NCI-H524 (cell line): ENCODE results near the gene LRRC61.

Experiments used
- DNase-seq, 2 experiments: peaks; one replicate each; lab custom pipeline; 2025; lab: John Stamatoyannopoulos, UW

Gene LRRC61

DNA sequence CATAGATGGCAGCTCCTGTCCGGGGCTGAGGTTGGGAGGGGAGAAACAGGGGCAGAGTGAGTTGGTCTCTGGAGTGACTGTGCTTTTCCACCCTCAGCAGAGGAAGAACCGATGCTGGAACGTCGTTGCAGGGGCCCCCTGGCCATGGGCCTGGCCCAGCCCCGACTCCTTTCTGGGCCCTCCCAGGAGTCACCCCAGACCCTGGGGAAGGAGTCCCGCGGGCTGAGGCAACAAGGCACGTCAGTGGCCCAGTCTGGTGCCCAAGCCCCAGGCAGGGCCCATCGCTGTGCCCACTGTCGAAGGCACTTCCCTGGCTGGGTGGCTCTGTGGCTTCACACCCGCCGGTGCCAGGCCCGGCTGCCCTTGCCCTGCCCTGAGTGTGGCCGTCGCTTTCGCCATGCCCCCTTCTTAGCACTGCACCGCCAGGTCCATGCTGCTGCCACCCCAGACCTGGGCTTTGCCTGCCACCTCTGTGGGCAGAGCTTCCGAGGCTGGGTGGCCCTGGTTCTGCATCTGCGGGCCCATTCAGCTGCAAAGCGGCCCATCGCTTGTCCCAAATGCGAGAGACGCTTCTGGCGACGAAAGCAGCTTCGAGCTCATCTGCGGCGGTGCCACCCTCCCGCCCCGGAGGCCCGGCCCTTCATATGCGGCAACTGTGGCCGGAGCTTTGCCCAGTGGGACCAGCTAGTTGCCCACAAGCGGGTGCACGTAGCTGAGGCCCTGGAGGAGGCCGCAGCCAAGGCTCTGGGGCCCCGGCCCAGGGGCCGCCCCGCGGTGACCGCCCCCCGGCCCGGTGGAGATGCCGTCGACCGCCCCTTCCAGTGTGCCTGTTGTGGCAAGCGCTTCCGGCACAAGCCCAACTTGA, 48.2 kb downstream of the LRRC61 start:
- no peak for DNase-seq

DNA sequence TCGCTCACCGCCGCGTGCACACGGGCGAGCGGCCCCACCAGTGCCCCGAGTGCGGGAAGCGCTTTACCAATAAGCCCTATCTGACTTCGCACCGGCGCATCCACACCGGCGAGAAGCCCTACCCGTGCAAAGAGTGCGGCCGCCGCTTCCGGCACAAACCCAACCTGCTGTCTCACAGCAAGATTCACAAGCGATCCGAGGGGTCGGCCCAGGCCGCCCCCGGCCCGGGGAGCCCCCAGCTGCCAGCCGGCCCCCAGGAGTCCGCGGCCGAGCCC, 48.8 kb downstream of the LRRC61 start:
- no peak for DNase-seq

GRCh38 chr7:150372271-150373048, 49.3 kb downstream of the LRRC61 start:
- no peak for DNase-seq

GRCh38 chr7:150373049-150373801, 50.1 kb downstream of the LRRC61 start:
- DNase-seq: no peak

GRCh38 chr7:150374026-150374425, 50.9 kb downstream of the LRRC61 start:
- no peak for DNase-seq

DNA sequence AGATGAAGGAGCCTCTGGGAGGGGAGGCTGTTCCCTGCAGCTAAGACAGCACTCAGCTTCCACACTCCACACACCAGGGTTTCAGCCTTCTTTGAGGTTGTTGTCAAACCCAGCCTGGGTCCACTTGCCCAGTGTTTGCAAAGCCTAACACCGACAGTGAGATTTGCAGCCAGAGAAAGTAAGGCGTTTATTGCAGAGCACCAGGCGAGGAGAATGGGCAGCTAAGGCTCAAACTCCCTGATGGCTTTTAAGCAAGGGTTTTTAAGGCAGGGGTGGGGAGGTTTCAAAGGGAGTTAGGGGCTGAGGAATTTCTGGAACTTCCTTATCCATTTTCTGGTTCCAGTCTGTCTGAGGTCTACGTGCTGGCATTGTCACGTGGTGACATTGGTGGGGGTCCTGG, 51.3 kb downstream of the LRRC61 start:
- no peak for DNase-seq

- DNase-seq: no peak
These were observed 52.7 kb downstream of the LRRC61 start for GRCh38 chr7:150375662-150376521.

DNA sequence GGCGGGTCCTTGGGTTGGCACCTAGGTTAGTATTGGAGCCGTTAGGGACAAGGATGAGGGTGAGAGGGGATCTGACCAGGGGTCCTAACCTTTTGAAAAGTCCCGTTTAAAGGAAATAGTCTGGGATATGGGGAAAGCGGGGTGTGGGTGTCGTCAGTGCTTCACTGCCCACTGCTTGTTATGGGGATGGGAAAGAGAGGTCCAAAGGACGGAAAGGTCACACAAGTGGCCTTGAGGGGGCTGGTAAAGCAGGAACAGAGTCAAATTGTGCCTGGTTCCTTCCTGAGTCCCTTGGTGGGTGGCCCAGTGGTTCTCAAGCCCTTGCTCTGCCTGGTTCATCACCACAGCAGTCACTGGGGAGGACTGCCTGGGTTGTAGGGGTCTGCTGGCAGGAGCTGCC, 53.4 kb downstream of the LRRC61 start:
- DNase-seq: no peak

DNA sequence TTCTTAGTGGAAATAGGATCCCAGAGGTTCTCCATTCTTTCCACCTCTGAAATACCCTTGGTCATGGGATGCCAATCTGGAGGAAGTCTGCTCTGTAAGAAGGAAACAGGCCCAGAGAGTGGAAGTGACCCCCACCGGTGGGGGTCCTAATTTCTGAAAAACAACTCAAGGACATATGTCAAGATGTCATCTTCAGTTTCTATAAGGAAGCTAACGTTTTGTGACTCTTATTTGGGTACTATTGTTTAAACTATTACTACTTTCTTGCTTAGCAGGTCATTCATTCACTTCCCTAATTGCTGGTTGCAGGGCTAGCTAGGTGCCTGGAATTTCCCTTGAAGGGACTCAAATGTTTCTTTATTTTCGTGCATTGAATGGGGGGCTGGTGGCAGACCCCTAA, 54.0 kb downstream of the LRRC61 start:
- no peak for DNase-seq

DNA sequence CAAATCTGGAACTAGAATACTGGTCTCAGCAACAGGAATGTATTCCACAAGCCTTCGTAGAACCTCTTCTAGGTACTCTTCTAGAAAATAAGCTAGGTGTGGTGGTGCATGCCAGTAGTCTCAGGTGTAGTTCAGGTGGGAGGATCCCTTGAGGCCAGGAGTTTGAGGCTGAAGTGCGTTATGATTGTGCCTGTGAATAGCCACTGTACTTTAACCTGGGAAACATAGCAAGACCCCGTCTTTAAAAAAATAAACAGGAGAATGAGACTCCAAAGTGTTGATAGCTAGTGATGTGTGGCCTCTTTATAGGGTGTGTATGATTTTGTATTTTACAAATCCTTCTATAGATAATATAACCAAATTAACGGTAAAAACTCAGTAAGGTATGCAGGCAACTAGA, 54.5 kb downstream of the LRRC61 start:
- no peak for DNase-seq

DNA sequence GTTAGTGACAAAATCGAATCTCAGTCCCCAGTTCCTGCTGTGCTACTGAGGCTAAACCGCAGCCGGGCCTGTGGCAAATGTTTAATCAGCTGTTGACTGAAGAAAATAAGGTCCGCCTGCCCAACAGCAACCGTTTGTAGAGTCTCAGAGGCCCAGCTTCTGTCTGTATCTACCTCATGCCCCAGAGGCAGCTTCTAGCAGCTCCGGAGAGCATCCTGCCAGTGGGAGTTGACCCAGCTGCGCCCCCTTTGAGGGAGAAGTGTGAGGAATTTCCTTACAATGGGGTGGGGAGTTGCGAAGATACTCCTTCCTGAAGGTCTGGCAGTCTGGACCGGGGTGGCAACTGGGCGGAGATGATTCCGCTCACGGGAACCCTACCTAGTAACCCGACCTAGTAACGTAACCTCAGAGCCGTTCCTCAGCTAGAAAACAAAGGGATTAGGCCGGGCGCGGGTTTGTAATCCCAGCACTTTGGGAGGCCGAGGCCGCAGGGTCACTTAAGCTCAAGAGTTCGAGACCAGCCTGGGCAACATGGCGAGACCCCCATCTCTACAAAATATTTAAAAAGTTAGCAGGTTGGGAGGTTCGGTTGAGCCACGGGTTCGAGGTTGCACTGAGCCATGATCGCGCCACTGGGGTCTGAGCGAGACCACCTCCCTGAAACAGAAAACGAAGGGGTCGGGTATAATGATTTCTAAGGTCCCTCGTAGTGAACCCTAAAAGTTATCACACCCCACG, 55.1 kb downstream of the LRRC61 start:
- peak; percentile 65 to 82 for DNase-seq

GRCh38 chr7:150378853-150379440, 55.8 kb downstream of the LRRC61 start, which contains the start of gene ZNF775:
Gene ZNF775 (plus strand): TSS chr7:150379330. CDS start chr7:150388471, 9,141 bp downstream.
- peak; percentile 87 to 94 for DNase-seq

- DNase-seq: no peak
These were observed 56.6 kb downstream of the LRRC61 start for GRCh38 chr7:150379441-150380379.

DNA sequence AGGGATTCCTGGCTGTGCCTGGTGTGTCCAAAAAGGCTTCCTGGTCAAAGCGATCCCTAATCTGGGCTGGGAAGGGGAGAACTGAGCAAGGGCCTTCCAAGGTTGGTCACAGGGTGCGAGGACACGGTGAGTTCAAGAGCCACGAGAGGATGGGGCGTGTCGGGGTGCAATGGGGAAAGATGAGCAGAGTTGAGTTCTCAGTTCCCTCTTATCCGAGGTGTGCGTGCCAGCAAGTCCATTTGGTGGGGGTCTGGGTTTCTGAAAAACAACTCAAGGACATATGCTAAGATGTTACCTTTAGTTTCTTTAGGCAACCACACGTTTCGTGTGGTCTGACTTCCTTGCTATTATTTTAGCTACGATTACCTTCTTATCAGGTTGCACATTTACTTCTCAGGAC, 57.3 kb downstream of the LRRC61 start:
- no peak for DNase-seq

DNA sequence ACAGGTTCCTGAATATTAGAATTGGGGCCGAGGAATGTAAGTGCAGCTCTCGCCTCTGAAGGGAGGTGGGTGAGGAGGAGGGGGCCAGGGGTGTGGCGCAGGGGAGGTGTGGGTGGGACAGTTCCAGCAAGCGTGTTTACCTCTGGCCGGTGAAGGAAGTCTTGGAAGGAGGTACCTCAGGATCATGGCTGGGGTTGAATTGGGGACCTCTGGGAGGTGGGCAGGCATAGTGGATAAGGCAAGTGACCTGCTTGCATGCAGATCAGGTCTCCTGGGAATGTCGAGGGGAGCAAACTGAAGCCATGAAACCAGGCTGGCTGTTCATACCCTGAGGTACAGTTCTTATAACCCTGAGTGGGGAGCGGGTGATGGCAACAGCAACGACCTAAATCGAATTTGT, 57.9 kb downstream of the LRRC61 start:
- DNase-seq: no peak

- no peak for DNase-seq
These were observed 58.6 kb downstream of the LRRC61 start for GRCh38 chr7:150381785-150382122.

DNA sequence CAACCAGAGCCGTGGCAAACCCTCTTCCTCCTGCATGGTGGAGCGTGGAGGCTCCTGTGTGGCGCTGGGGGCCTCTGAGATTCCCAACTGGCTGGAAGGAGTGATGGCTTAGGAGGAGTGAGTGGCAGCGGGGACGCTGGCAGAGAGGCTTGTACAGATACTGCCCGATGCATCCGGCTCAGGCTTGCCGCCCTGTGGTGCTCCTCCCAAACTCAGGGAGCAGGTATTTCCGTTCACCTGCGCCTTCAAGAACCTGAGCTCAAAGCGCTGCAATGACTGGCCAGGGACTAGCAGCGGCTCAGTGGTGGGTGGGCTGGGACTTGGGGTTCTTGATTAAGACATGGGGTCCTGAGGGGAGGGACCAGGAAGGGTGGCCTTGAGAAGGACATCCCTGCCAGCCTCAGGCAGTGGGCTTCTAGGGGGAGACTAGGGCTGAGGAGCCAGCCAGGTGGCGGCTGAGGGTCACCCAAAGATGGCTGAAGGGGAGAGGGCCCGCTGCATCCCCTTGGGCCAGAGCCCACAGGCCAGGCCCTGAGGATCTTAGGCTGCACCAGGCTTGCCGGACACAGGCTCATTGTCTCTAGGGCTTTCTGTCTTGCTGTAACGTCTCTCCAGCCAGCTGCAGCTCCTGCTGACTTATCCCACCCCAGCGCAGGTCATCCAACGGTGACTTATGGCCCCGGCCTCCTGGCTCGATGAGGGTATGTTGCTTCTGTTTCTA, 59.1 kb downstream of the LRRC61 start:
- no peak for DNase-seq

GRCh38 chr7:150382844-150383225, 59.7 kb downstream of the LRRC61 start:
- DNase-seq: no peak
